HL-60/S4 treated with retinoic acid at 250 ng/mL for 4 days and 3 days (cell line): ENCODE results near the gene FGA.

Source experiments
- in situ Hi-C: fragments of 300-500 bp; cut with MboI; formaldehyde crosslinking; loops from 2 replicates; pipeline ENCODE4 v1.7.0; 2022; ENCODE audit warnings: low sequenced_read_pairs

Gene FGA

DNA sequence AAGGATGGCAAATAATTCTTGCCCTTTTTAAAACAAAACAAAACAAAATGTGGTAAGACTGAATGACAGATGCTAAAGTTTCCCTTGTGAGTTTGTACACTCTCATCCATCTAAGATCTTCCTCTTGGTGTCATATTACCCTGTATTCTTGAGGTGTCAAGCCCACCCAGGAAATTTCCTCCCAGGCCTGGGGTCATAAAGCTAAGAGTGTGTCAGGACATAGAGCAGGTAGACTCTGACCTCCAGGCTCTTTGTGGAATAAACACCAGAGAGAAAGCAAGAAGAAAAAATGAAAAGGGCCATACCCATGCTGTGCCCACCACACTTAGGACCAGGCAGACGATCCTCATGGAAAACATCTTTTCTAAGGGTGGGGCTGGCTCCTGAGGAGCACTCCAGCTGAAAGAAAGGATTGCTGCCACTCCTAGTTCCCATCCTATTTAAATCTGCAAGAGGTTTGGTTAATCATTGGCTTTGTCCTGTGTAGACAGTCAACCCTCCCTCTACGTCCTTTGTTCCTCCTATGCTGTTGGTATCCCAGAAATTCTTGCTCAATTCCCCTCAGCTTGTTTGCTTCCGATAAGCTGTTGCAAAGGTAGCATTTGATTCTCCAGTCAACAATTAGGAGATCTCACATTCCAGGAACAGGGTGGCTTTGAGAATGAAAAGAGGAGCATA, at the start of gene FGA:
Gene FGA (minus strand): TSS at position 414 of the 678 bp plus-strand sequence. CDS start 55 bp downstream, at position 359.
- in situ Hi-C loops = no loop called here

DNA sequence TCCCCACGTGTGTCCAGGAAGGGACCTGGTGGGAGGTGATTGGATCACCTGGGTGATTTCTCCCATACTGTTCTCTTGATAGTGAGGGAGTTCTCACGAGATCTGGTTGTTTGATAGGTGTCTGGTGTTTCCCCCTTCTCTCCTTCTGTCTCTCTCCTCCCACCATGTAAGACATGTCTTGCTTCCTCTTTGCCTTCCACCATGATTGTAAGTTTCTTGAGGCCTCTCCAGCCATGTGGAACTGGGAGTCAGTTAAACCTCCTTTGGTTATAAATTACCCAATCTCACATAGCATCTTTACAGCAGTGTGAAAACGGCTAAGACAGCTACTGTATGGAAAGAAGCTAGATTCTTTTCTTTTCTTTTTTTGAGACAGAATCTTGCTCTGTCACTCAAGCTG, 43.5 kb upstream of the FGA start:
- in situ Hi-C loops = no loop called here

DNA sequence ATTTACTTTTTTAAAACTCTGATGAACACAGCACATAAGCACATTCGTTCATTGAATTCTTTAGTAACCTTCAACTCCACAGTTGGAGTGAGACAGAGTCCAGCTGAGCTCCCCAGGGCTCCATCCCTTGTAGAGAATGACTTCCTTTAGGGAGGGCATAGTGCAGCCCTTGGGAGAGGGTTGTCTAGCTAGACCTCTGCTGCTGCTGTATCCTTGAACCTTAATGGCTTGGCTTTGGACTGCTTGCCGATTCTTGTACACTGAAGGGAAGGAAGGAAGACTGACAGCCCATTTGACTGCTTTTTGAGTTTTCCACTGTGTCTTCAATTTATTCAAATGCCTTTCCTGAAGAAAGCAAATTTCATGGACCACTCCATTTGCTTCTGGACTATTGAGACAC, 41.3 kb upstream of the FGA start:
- in situ Hi-C loops = no loop called here

DNA sequence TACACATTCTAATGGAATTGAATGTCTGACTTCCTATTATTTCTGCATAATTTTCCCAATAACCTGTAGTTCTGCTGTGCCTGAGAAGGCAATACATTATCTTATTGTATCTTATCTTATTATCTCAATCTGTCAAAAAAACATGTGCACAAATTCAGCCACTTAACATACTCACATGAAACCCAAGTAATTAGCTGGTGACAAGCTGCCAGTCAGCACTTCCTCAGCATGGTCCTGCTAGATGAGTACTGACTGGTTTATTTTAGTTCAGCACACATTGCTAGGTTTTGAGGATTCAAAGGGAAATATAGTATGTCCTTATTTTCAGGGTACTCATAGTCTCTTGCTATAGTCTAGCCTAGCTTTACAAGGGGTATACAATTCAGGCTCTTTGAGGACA, 39.8 kb upstream of the FGA start:
- in situ Hi-C loops = no loop called here

DNA sequence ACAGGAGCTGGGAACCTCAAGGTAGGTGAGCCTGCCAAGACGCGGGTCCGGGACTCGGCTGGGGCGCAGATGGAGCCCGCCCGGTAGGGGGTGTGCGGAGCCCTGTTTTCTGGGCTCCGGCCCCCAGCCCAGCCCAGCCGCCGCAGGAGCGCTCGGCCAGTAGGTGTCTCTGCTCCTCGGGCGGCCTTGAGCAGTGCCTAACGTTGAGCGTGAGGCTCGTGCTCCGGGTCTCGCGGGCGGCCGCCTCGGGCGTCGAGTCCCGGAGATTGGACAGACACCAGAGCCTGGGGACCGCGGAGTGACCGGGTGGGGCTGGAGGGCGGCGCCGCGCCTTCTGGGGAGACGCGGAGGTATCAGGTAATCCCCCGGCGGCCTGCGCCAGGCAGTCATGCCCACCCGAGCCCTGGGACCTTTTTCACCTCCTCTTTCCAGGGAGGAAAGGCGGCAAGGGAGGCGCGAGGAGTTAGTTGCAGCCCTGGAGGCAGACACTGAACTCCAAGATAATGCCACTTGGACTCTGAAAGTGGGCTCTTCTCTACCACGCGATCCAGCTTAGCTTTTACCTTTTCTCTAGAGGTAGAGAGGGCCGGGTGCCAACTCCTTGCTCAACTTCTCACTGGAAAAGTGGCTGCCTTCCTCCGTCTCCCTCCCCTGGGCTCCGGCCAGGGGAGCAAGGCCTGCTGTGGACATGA, 36.4 kb upstream of the FGA start:
- in situ Hi-C loops = no loop called here

DNA sequence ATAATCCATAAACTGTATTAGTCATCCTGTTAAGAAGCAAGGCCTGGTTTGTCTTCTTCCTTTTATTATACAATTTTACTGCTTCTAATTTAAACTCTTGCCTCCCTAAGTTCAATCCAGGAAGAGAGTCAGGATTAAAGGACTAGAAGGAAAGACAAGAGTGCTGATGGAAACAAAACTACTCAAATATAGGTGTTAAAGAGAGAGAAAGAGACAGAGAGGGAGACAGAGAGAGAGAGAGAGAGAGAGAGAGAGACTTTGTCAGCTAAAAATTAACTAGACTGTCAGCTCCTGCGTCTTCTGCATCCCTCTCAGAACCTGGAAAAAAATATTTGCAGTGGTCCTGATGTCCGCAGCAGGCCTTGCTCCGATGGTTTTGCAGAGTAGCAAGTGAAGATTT, 35.4 kb upstream of the FGA start:
- in situ Hi-C loops = no loop called here

DNA sequence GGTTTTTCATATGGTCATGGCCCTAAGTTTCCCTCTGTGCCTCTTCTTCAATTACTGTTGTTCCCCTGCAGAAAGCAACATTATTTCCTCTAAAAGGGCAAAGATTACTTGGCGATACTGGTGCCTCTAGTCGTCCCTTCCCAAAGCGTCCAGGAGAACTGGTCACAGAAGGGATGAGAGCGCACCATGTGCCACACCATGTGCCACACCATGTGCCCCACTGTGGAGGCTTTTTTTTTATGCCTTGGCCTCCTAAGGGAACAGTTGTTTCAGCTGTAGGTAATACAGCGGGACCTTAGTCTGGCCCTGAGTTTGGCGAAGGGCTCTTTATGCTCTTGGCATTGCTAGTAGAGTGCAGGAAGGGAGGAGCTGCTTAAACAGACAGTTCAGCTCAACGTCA, 33.5 kb upstream of the FGA start:
- in situ Hi-C loops = no loop called here

DNA sequence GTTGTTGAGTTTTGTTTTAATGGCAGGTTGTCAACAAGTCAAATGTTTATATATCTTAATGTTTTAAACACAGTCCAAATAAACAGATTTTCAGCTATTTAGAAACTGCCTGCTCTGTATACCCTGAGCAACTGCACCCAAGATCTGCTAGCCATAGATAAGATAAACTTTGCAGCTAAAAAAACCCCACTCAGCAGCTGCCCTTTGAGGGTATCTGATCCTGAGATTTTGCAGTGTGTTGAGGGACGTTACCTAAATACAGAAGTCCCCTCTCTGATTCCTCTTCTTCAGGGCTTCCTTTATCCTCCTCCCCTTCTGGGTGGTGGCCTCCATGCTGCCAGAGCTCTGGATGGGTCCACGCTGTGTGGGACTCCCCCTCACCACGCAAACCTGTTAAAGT, 32.9 kb upstream of the FGA start:
- in situ Hi-C loops = no loop called here

DNA sequence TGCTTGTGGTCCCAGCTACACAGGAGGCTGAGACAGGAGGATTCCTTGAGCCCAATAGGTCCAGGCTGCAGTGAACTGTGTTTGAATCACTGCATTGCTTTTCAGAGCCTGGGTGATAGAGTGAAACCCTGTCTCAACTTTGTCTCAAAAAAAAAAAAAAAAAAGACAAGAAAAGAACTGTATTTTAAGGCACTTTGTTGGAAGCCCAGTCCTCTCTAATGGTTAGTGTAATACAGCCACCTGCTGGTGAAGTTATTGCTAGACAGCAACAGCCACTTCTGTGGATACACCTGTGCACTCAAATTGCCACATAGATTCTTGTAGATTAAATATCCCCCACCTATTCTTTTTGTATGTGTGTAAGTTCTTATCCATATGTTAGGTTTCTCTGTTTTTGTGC, 32.1 kb upstream of the FGA start:
- in situ Hi-C loops = no loop called here

DNA sequence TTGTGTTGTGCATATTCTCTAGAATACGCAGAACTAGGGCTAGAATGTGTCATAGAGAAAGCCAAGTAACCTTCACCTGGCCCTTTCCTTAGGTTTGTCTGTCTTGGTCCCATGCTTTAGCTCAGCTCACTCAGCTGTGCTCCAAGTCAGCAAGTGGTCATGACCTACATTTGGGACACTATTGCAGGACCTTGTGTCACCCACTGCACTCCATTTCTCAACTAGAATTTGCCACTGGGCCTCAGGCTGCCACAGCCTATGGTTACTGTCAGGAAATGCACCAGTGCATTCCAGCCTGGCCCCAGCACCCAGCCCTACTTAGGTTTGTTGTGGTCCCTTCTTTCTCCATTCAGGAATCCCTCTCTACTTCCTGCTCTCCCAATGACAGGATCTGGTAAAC, 29.6 kb upstream of the FGA start:
- in situ Hi-C loops = no loop called here

DNA sequence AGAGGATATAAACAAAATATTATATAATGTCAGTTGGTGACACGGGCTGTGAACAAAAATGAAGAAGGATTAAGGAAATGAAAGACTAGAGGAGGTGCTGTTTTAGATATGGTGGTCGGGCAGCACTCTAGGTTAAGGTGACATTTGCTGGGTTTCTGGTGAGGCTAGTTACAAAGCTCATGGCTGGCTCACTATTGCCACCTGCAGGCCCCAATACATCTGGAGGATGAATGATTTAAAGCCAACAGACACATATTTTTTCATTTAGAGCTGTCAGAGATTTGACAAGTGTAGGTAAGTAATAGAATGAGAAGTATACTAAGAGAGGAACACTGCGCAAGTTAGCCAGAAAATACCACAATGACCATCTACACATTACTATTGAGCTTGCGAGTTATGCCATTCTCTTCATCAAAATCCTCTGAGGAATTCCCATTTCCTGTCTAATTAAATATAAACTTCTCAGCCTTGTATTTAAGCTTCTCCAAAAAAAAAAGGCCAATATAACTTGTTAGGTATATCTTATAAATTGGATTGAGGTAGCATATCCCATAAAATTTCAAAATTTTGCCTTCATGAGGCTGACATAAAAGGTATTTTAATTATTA, 28.3 kb upstream of the FGA start:
- in situ Hi-C loops = no loop called here

DNA sequence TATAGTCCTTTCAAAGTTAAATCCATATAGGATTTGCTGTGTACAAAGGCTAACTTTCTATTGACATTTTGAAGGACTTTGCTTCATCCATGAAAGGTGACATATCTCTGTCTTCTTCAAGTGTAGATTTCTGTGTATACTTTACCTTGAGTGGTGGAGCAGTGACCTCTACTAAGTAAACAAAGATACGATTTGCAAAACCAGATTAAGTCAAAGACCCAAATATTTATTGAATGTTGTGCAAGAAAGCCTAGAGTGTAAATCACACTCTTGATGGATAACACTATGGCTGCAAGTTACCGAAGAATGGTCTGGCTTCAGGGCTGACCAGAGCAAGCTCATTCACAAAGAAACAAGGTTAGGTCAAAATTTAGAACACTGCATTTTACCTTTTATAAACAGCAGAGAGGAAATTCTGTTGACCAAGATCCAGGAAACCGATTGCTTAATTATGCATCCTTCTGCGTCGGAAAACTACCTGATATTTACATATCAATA, 27.3 kb upstream of the FGA start:
- in situ Hi-C loops = no loop called here

DNA sequence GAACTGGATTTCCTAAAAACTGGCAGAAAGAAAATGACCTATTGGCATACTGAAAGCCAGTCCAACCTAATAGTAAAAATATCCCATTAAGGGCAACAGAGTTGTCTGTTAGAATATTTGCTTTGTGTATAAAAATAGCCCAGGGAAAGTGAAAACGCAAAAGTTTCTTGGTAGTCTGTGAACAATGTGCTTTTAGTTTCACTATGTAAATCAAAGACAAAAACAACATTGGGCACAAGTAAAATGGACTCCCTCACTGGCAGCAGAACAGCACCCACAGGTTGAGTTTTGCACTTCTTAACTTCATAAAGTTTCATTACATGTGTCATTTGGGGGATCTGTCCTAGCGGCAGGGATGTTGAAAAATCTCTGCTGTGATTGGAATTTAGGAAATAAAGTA, 26.2 kb upstream of the FGA start:
- in situ Hi-C loops = no loop called here

DNA sequence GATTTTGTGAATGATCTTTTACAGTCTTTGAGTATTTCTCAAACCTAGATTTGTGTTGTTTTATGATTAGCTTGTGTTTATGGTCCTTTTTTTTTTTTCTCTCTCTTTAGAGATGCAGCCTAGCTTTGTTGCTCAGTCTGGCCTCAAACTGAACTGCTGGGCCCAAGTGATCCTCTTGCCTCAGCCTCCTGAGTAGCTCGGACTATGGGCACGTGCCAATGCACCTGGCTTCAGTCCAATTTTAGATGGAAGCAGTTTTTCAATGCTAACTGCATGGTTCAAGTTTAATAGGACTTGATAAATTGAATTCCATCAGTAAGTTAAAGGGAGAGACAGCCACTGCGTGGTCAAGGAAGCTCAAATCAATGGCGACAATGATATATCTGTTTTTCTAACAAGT, 25.7 kb upstream of the FGA start:
- in situ Hi-C loops = no loop called here

DNA sequence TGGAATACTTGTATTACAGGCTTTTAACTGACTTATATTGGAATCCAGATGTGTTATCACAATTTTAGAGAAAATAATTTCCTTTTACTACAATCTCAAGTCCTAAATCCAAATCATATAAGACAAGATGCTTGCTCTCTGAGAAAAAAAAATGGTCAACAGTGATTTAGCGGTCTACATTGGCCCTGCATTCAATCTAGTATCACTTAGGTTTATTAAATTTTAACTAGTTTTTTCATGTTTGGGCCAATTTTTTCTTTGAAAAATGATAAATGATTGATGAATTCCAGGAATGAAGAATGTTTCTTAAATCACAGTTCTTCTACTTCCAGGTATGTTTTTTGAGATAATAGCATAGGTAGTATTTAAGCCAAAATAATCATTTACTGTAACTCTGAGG, 24.7 kb upstream of the FGA start:
- in situ Hi-C loops = no loop called here

DNA sequence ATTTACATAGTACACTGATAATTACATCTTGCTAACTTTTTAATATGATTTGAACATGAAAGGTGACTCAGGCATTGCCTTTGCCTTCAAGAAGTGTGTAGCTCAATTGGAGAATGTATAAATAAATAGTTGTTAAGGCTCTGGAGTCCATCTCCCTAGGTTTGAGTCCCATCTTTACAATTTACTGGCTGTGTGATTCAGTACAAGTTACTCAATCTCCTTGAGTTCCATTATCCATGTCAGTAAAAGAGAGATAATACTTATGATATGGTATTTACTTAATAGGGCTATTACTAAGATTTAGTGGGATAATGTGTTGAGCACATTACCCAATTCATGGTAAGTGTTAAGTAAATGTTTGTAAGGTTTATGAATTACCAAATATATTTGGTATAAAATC, 23.8 kb upstream of the FGA start:
- in situ Hi-C loops = no loop called here

DNA sequence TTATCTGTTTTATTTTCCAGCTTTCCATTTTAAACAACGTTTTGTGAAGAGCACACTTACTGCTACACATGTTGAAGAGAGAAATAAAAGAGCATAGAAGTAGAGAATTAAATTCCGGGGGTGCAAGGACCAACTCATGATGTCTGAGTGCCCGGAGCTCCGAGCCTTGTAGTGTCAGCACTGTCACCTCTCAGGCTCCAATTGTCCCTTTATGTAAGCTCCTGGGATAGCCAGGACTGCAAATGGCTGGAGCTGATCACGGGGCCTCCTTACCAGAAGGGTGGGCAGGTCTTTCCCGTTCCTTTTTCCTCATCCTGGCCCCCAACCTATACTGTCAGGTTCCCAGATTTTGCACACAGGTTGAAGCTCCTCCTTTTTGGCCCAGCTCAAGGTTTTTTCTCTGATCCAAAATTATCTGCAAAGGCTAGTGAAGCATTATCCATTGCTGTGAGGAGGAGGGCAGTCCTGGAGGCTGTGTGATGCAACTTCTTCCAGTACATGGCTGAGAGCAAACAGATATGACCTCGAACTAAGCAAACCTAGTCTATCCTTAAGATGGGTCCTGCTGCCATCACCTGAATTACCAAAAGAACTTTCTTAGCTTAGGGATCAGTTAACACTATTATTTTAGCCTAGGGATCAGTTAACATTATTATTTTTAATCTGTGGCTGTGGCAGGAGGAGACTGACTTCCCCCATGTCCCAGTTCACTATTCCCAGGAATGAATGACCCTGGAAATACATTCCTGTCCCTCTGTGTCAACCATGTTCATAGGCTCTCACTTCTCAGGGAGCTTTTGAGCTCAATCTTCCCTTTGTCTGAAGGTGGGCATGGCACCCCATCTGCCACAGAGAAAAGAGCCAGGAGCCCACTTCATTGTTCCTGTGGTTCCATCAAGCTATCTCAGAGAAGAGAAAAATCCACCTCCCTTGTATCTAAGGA, 22.2 kb upstream of the FGA start, which contains the start of gene FGG:
Gene FGG (minus strand): TSS at position 185 of the 943 bp plus-strand sequence. CDS start 47 bp downstream, at position 138.
- in situ Hi-C loops = no loop called here

DNA sequence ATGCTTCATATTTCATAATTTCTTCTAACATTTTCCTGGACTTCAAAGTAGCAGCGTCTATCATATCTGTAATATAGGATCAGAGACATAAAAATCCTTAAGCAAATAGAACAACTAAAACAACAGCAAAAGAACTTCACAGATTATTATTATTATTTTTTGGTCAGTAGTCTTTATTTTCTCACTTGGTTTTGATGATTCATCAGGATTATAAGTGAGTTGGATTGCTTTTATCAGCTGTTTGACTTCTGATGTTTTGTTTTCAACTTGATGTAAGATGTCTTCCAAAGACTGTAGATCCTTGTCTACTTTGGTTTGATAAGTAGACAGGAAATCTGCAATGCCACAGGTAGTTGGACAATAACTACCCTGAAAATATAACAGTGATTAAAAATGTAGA, 21.3 kb upstream of the FGA start:
- in situ Hi-C loops = no loop called here

DNA sequence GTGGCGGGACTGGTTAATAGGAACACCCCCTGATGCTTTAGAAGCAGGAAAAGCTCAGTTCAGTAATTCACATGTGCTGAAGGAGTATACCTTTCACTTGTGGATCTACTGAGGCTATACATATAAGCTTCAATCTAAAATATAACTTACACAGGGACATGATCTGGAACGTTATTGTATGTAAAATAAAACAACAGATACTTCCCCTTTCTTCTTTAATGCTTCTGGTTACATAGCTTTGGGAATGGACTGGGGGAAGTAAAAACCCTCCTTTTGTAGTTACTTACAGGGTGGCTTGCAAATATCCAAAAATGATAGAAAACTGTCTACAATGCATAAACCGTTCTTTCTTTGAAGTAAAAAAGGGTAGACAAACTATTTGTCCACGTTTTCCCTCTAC, 20.0 kb upstream of the FGA start:
- in situ Hi-C loops = no loop called here

DNA sequence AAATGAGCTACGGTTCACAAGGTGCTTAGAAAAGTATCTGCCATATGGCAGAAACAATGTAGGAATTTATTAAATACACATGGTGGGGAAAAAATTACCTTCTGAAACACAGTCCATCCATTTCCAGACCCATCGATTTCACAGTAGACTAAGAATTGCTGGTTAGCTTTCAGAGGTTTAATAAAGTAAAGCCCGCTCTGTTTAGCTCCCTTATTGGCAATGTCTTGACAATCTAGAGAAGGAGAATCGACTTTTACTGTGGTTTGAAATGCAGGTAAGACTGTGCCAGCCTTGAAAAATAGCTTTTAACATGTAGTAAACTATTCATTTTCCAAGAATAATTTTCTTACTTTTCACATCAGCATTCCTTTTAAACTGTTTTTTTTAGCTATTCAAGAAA, 19.0 kb upstream of the FGA start:
- in situ Hi-C loops = no loop called here
